ENCODE results near the gene PSG2. TPM values are rescaled to one million over a fixed set of nuclear protein-coding genes. Genes with fewer than 3 reads are reported as not detected.
"Not testable (repeated sequence)": the region's sequence is repeated elsewhere in the genome, so short reads cannot be mapped to it uniquely, and the experiment has no call there.

The PSG2 gene
- total RNA-seq, 1 donor from 2014 or later, result not detected

DNA sequence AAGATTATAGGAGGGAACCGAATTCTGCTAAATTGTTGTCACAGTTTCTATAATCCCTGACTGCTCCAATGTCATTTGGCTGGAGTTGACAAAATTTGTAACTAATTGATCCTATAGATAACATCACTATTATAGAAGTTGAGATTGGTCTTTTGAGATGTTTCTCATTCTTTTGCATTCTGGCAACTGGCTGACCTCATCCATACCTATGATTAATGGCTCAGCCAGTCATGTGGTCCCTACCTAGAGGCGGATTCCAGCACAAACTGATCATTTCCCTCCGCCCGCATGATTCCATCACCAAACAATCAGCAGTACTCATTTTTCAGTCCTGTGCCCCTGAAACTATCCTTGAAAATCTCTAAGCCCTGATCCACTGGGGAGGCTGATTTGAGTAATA lies 4.2 kb downstream of the PSG2 start:
- intact Hi-C loops (cut with micrococcal nuclease), result no loop called here

DNA sequence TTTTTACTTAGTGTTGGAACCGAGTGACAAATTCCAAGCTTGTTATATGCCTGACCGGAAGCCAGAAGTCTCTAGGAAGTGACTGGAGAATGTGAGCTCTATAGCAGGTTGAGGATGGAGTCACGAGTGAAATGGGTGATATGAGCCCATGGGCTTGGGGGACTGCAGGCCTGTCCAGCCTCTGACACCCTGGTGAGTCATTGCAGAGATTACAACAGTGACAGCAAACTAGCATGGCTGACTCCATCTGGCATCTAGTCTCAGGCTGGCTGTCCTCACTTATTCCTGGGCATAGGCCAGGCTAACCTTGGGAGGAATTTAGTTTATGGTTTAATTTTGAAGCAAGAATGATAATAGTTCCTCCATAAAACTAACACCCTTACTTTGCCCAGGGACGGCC lies 4.6 kb downstream of the PSG2 start:
- intact Hi-C loops (cut with micrococcal nuclease), result not testable (repeated sequence)

DNA sequence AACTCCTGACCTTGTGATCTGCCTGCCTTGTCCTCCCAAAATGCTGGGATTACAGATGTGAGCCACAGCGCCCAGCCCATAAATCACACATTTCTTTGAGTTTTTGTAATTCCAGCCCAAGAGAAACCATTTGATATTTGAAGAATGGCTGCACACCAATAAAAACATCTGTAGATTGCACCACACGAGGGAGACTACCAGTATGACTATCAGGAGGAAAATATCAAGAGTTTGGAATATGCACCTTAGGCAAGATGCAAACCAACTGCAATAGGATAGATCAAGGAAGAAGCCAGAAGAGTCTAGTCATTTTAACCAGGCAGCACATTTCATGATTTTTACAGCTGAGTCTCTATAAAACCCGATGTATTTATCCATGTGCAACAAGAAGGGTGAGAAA lies 20.1 kb downstream of the PSG2 start:
- intact Hi-C loops (cut with micrococcal nuclease), result not testable (repeated sequence)

DNA sequence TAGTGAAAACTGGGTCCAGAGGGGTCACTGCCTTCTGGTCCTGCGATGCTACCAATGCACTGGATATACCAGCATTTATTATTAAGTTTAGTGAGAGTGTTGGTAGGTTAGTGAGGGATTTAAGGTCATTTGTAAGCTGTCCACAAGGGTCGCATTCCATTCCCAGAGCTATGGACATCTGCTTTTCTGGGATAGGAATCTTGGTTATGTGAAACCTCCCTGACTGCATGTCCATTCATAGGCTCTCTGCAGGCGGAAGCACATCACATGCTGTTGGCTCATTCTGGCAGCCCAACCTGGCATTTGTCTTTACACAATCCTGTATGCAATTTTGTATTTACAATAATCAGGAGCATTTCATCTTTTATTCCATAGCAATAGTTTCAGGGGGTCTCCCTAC lies 21.2 kb downstream of the PSG2 start:
- intact Hi-C loops (cut with micrococcal nuclease), result not testable (repeated sequence)

DNA sequence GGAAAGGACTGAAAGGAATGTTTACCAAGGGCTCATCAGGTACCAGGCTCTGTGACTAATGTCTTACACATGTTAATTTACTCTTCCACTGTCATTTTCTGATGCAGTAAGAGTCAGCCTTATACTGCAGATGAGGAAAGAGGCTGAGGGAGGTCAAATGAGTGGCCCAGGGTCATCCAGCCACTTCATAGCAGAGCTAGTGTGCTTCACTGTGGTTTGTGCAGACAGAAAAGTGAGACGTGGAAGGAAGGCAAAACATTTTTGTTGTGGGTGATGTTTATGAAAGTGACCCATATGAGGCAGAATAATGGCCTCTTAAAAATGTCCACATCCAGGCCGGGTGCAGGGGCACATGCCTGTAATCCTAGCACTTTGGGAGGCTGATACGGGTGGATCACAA lies 22.2 kb downstream of the PSG2 start:
- intact Hi-C loops (cut with micrococcal nuclease), result not testable (repeated sequence)

DNA sequence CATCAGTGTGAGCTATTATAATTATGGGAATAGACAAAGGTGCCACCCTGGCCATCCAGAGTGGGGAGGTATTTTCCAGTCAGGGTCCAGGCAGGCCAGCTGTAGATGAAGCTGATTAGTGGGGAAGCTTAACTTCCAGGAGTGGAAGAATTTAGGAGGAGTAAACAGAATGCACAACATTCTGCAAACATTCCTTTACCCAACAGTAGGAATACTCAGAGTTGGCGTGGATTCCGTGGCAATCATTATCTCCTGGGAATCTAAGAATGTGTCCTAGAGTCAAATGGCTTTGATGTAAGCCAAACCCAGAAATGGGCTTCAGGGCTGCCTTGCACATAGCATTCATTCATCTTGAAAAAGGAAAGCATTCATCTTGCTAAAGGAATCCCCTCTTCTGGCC lies 23.0 kb downstream of the PSG2 start:
- intact Hi-C loops (cut with micrococcal nuclease), result not testable (repeated sequence)

DNA sequence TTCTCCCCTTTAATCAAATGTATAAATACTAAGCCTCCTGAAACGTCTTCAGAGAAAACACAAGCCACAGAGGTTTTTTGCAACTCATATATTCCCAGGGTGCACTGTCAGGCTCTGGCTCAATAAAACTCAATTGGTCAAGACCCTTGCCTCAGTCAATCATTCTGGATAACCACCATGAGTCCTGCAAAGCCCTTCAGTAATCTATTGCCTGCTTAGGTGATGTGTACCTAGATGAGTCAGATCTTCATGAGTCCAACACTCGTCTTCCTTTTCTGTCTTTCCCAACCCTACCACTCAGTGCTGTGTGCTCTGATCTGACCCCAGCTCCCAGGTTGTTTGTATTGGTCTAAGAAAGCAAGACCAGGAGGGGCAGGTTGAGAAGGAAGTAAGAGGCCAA lies 24.1 kb downstream of the PSG2 start:
- intact Hi-C loops (cut with micrococcal nuclease), result not testable (repeated sequence)

DNA sequence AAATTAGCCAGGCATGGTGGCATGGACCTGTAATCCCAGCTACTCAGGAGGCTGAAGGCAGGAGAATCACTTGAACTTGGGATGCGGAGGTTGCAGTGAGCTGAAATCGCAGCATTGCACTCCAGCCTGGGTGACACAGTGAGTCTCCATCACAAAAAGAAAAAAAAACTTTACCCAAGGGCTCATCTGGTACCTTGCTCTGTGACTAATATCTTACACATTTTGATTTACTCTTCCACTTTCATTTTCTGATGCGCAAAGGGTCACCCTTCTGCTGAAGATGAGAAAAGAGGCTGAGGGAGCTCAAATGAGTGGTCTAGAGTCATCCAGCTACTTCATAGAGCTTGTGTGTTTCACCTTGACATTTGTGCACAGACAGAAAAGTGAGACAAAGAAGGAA lies 34.5 kb downstream of the PSG2 start:
- intact Hi-C loops (cut with micrococcal nuclease), result not testable (repeated sequence)

DNA sequence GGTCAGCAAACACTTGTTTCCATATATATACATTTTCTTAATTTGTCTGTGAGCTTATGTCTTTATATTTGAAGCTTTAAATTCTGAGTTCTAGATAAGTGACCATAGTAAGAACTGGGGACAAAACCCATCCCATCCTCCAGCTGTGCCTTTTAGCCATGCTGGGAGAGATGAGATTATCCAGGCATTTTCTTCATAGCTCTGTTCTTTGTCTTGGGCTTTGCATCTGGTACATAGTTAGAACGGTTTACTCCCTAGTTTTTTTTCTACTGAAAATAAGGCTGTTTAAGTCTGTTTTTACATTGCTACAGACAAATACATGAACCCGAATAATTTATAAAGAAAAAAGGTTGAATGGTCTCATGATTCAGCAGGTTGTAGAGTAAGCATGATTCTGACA lies 35.9 kb downstream of the PSG2 start:
- intact Hi-C loops (cut with micrococcal nuclease), result not testable (repeated sequence)

DNA sequence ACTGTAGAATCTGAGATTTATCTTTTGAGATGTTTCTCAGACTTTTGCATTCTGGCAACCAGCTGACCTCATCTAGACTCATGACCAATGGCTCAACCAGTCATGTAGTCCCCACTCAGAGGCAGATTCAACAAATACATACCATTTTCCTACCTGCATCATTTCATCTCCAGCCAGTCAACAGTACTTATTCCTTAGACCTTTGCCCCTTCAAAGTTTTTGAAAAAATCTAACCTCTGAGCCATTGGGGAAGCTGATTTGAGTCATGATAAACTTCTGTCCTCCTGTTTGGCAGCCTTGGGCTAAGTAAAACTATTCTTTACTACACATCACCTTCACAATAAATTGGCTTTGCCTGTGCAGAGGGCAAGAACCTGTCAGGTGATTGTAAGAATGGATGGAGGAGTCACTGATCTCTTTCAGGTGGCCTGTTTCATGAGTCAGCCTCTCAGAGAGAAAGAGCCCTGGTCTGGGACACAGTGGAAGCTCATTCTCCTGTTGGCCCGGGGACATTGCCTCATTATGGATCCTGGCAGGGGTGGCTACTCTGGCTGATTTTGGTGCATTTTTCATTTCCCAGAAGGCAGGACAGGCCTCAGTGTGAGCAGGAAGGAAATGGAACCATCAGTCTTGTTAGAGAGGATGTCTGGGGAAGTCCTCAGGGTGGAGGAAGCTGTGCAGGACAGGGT lies 38.9 kb downstream of the PSG2 start:
- intact Hi-C loops (cut with micrococcal nuclease), result not testable (repeated sequence)

DNA sequence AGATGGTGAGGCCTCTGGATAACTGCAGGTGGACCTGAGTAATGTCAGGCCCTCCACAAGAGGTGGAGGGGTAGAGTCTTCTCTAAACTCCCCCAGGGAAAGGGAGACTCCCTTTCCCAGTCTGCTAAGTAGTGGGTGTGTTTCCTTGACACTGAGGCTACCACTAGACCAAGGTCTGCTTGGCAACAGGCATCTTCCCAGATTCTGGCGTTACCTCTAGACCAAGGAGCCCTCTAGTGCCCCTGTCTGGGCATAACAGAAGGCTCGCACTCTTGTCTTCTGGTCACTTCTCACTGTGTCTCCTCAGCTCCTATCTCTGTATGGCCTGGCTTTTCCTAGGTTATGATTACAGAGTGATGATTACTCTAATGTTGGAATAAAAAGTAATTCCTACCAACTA lies 50.9 kb downstream of the PSG2 start:
- intact Hi-C loops (cut with micrococcal nuclease), result not testable (repeated sequence)

DNA sequence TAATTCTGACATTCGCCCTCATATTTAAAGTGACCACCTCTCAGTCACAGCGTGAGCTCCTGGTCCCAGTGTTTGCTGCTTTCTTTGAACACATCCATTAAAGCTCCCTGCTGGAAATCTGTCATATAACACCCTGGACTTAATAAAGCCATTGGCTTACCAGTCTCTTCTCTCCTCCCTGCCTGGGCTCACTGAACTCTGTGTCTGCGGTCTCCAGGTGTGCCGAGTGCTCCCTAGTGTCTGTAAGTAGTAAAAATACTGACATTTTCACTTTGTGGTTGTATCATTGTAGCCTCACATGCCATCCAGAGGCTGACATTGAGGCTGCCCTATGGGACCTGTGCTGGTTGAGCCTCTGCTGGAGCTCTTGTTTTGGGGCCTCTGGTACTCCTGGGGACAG lies 53.6 kb downstream of the PSG2 start:
- intact Hi-C loops (cut with micrococcal nuclease), result no loop called here

DNA sequence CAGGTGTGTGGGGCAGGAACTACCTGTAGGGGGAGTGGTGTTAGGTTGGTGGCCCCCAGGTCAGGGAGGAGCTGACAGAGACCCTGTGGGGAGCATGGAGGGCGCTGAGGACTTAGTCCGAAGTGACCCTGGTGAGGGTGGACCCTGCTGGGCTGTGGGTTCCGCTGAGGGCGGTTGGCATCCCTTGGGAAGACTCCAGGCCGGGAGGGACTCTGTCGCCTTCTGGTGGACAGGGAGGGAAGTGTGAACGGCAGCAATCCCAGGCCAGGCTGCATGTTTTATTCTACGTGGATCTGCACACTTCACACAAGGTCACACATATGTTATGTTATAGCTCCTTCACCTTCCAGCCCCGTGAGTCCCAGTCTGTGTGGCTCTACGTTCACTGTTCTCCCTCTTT lies 54.5 kb downstream of the PSG2 start:
- intact Hi-C loops (cut with micrococcal nuclease), result not testable (repeated sequence)

DNA sequence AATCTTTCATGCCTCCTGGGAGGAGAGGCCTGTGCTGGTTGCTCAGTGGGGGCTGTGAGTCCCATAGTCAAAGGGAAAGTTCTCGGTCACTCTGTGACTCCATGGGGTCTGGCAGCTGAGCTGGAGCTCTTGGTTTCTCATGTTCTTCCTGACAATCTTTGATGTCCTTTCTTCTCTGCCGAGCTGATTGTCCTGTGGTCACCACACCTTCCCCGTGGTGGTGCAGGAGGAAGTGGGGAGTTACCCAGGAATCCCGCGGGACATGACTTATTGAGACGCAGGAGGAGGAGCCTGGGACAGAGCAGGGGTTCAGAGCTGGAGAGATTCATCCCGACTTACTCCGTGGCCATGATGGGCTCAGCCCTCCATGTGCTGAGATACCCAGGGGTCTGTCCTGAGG lies 55.4 kb downstream of the PSG2 start:
- intact Hi-C loops (cut with micrococcal nuclease), result not testable (repeated sequence)

DNA sequence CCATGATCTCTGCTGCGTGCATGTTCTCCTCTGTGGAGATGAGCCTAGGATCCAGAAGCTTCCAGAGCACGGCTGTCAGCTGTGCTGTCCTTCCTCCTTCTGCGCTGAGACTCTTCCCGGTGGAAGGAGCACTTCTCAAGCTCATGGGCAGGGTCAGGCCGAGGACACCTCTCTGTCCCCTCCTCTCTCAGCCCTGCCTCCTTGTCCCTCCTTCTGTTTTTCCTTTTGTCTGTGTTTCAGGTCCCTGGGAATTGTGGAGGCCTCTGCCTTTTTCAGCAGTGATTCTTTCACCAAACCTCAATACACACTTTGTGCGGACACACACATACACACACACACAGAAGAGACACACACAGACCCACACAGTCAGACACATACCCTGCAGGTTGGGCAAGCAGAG lies 56.1 kb downstream of the PSG2 start, which contains the start of gene PSG11:
TSS of gene PSG11 (minus strand) at position 101 of the 400 bp plus-strand sequence. CDS start at position 4, 97 bp downstream.
- intact Hi-C loops (cut with micrococcal nuclease), result not testable (repeated sequence)

DNA sequence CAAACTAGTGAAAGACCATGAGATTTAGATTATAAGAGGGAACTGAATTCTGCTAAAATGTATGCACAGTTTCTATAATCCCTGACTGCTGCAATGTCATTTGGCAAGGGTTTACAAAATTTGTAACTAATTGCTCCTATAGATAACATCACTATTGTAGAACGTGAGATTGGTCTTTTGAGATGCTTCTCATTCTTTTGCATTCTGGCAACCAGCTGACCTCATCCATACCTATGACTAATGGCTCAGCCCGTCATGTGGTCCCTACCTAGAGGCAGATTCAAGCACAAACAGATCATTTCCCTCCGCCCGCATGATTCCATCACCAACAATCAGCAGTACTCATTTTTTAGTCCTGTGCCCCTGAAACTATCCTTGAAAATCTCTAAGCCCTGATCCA lies 60.4 kb downstream of the PSG2 start:
- intact Hi-C loops (cut with micrococcal nuclease), result not testable (repeated sequence)

DNA sequence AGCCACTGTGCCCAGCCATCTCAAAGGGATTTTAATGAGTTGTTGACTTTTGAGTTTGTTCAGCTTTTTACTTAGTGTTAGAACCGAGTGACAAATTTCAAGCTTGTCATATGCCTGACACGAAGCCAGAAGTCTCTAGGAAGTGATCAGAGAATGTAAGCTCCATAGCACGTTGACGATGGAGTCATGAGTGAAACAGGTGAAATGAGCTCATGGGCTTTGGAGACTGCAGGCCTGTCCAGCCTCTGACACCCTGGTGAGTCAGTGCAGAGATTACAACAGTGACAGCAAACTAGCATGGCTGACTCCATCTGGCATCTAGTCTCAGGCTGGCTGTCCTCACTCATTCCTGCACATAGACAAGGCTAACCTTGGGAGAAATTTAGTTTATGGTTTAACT lies 60.9 kb downstream of the PSG2 start:
- intact Hi-C loops (cut with micrococcal nuclease), result not testable (repeated sequence)

DNA sequence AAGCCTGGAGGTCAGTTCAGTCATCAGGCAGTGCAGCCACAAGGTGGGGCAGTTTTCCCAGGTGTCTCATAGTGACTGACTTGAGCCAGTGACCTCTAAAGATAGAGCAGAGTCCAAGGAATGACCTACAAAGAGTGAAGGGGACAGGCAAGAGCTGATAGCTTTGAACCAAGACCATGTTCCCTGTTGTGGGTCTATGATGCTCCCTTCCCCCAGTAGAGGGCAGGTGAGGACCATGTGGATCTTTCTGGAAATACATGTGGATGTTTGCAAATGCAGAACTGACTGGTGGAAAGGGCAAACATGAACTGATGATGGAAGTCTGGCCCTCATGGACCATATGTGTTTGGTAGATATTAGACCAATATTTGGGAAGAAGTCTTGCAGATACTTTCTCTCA lies 62.9 kb downstream of the PSG2 start:
- intact Hi-C loops (cut with micrococcal nuclease), result not testable (repeated sequence)

Other genes starting within 250 kb of the PSG2 start
- not detected in 2 replicates for gene PSG1, start 203.0 kb downstream of the PSG2 start, total RNA-seq
- not detected in 2 replicates for gene PSG6, start 164.8 kb downstream of the PSG2 start, total RNA-seq
- gene PSG7, start 145.5 kb downstream of the PSG2 start, total RNA-seq, result not detected in 2 replicates
- not detected in 2 replicates for gene PSG11, start 56.2 kb downstream of the PSG2 start, total RNA-seq
- not detected in 2 replicates for gene PSG5, start 103.8 kb upstream of the PSG2 start, total RNA-seq
- gene PSG4, start 122.9 kb upstream of the PSG2 start, total RNA-seq, result not detected in 2 replicates
- not detected in 2 replicates for gene PSG9, start 186.8 kb upstream of the PSG2 start, total RNA-seq